ENCODE results near the gene FBXO31. TPM values are rescaled to one million over a fixed set of nuclear protein-coding genes. Genes with fewer than 3 reads are reported as not detected.
"Not testable (repeated sequence)": the region's sequence is repeated elsewhere in the genome, so short reads cannot be mapped to it uniquely, and the experiment has no call there.

The FBXO31 gene
- total and polyA plus RNA-seq, 12 donors = 15.1 to 94.3 (median 72.4) TPM

- Histone ChIP-seq H3K4me3 (peak overlapping the region in 7 of 10 donors; percentile 61 to 81 (median 68)), H3K36me3 (peaks cover 0 to 13% (median 0%) of the 10 kb centered on the region in 9 donors), H3K27ac (peak overlapping the region in 9 of 10 donors; percentile 42 to 92 (median 83)), H3K4me1 (peaks cover 7 to 72% (median 56%) of the 10 kb centered on the region in 9 donors), H3K27me3 (no peaks in the 10 kb centered on the region), H3K9me3 (no peaks in the 10 kb centered on the region)
- DNase-seq (no peak), ATAC-seq (no peak)
- TF ChIP-seq CTCF (IDR thresholded peaks at IDR 0.05) = no peak
- intact Hi-C loops (cut with DNase I) = loop anchor here in 9 of 10 donors (2.0 to 10.0 kb wide), 5 partner anchors 54 to 816 kb away; partner anchors contain the start of genes C16orf95 (in 3 of the 9) and FOXC2 (in 1 of the 9)
- WGBS, 2 donors = 51 to 53% methylated on average over 4 of the region's 4 CpGs
Observed at GRCh38 chr16:87380881-87381280, 2.7 kb downstream of the FBXO31 start.

GRCh38 chr16:87380403-87380802 lies 3.2 kb downstream of the FBXO31 start:
- H3K4me3 ChIP-seq = peak overlapping the region in 5 of 10 donors; percentile 61 to 81 (median 75)
- H3K27me3 ChIP-seq = no peaks in the 10 kb centered on the region
- peaks cover 7 to 76% (median 60%) of the 10 kb centered on the region in 9 donors for H3K4me1 ChIP-seq
- H3K9me3 ChIP-seq = no peaks in the 10 kb centered on the region
- DNase-seq (no peak), ATAC-seq (no peak)
- WGBS, 2 donors = 82 to 85% methylated on average over 10 of the region's 10 CpGs
- TF ChIP-seq CTCF (IDR thresholded peaks at IDR 0.05) = no peak
- H3K27ac ChIP-seq = peak overlapping the region in 8 of 10 donors; percentile 42 to 92 (median 83)
- H3K36me3 ChIP-seq = peaks cover 0 to 13% (median 0%) of the 10 kb centered on the region in 9 donors
- intact Hi-C loops (cut with DNase I) = loop anchor here in 9 of 10 donors (2.0 to 10.0 kb wide), 5 partner anchors 53 to 816 kb away; partner anchors contain the start of genes C16orf95 (in 3 of the 9) and FOXC2 (in 1 of the 9)

GRCh38 chr16:87379312-87379752 lies 4.2 kb downstream of the FBXO31 start:
- intact Hi-C loops (cut with DNase I); H3K27ac ChIP-seq; H3K4me3 ChIP-seq; H3K27me3 ChIP-seq; DNase-seq; ATAC-seq; H3K9me3 ChIP-seq: not testable (repeated sequence)
- 95 to 96% methylated on average over 3 of the region's 3 CpGs for WGBS, 2 donors
- H3K36me3 ChIP-seq = peaks cover 0 to 13% (median 0%) of the 10 kb centered on the region in 9 donors
- peaks cover 4 to 81% (median 60%) of the 10 kb centered on the region in 9 donors for H3K4me1 ChIP-seq

GRCh38 chr16:87376660-87377059 lies 6.9 kb downstream of the FBXO31 start:
- TF ChIP-seq CTCF (IDR thresholded peaks at IDR 0.05) = no peak
- Histone ChIP-seq H3K9me3 (no peaks in the 10 kb centered on the region), H3K4me3 (no peak overlapping the region), H3K4me1 (peaks cover 3 to 81% (median 58%) of the 10 kb centered on the region in 9 donors), H3K36me3 (peaks cover 0 to 13% (median 0%) of the 10 kb centered on the region in 9 donors), H3K27ac (peak overlapping the region in 7 of 10 donors; percentile 77 to 89 (median 84)), H3K27me3 (peaks cover 0 to 18% (median 0%) of the 10 kb centered on the region in 7 donors)
- no peak for DNase-seq
- 87 to 88% methylated on average over 6 of the region's 6 CpGs for WGBS, 2 donors
- no peak for ATAC-seq
- intact Hi-C loops (cut with DNase I) = no loop called here

All from heart right ventricle (tissue), 16 donors.